ENCODE results near the gene YIPF3. TPM values are rescaled to one million over a fixed set of nuclear protein-coding genes. Genes with fewer than 3 reads are reported as not detected.

The YIPF3 gene
- total and polyA plus RNA-seq, 2 donors (not counting 1 experiment from before 2014, with no cell fraction given) = 64.3 to 92.6 TPM

DNA sequence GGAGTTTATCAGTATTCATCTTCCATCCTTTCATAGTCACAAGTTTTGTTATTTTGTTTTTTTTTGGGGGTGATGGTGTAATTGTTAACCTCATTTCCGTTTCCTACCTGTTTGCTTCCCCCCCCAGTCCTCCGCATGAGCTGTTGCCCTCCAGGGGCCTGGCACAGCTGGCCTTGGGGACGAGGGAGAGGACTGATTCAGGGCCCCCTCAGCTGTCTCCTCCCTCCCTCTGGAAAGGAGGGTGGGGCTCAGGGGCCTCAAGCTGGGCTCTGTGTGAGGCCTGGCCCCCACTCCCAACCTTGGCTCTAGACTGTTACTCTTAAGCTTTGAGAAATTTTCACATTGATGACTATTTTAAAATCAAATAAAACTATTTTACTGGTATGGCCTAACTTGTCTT is 10.6 kb downstream of the YIPF3 start:
- peaks cover 0 to 3% (median 0%) of the 10 kb centered on the region in 3 donors for H3K9me3 ChIP-seq (ENCODE audit: control extremely low read depth in 1 of 3, control insufficient read depth in 2 of 3, insufficient read depth in 1 of 3, low read length in 2 of 3)
- no peaks in the 10 kb centered on the region for H3K9me3 Mint-ChIP-seq (ENCODE audit: insufficient read depth)
- no peak for ATAC-seq (ENCODE audit: low read depth)

DNA sequence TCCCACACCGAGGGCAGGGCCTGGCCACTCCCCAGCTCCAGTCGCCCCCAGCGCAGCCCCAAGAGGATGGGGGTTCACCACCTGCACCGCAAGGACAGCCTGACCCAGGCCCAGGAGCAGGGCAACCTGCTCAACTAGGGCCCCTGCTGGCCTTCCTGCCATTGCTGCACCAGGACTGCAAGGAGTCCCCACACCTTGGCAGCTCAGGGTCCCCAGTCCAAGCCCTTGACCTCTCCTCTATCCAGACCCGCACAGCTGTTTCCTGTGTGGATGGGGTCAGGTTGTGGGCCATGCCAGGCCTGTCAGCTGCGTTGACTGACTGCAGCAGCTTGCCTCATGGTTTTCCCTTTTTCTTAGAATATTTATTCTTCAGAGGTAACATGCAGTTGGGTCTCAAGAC is 11.0 kb downstream of the YIPF3 start:
- H3K27ac Mint-ChIP-seq = no peak overlapping the region

More for the DNA sequence above, 10.6 kb downstream of the YIPF3 start:
- Histone ChIP-seq H4K20me1 (ENCODE audit: control insufficient read depth, insufficient read depth, low read length, poor library complexity, severe bottlenecking) (peaks cover 7% of the 10 kb centered on the region), H3K36me3 (replicated peaks in 1 of 2; ENCODE audit: control extremely low read depth in 1 of 2, control insufficient read depth in 1 of 2, extremely low read depth in 1 of 2, insufficient read depth in 2 of 2, low read length in 1 of 2) (peaks cover 0 to 31% of the 10 kb centered on the region in 2 experiments), H3K79me2 (ENCODE audit: control insufficient read depth, insufficient read depth, low read length) (peaks cover 4% of the 10 kb centered on the region), H3K4me2 (replicated peaks; ENCODE audit: low read depth, low read length, poor library complexity, severe bottlenecking) (no peak overlapping the region), H2AFZ (ENCODE audit: insufficient read depth, low read depth, low read length, poor library complexity, severe bottlenecking) (no peak overlapping the region), H3K27ac (ENCODE audit: low read length in 2 of 2) (no peak overlapping the region), H3K9ac (ENCODE audit: low read length) (no peak overlapping the region), H3K27me3 (replicated peaks in 1 of 4; ENCODE audit: control extremely low read depth in 1 of 4, control insufficient read depth in 3 of 4, insufficient read depth in 4 of 4, low read length in 3 of 4) (peaks cover 0 to 20% (median 8%) of the 10 kb centered on the region in 4 experiments), H3K4me1 (ENCODE audit: control insufficient read depth in 2 of 2, insufficient read depth in 2 of 2, low read length in 2 of 2) (peaks cover 21 to 26% of the 10 kb centered on the region in 2 donors), H3K4me3 (ENCODE audit: control extremely low read depth in 1 of 5, extremely low read depth in 1 of 5, insufficient read depth in 1 of 5, low read depth in 2 of 5, low read length in 4 of 5) (no peak overlapping the region)
- Mint-ChIP-seq H3K27ac (no peak overlapping the region), H3K4me1 (peaks cover 22% of the 10 kb centered on the region), H3K27me3 (peaks cover 10% of the 10 kb centered on the region), H3K4me3 (no peak overlapping the region)
- no CpG with 5 or more reads among the region's 3 CpGs for WGBS (ENCODE audit: insufficient coverage)
- intact Hi-C loops (cut with micrococcal nuclease) = loop anchor here (1.0 to 5.0 kb wide), 7 partner anchors 52 to 604 kb away; partner anchors contain the start of genes DNPH1 and SRF
- ChIA-PET POLR2A (interaction anchor here (1.1 kb wide), 1 partner anchor 29 kb away, joined by 3 read pairs; no protein-coding TSS in a partner anchor), CTCF (interaction anchor here (0.7 to 6.4 kb wide), 31 partner anchors 11 to 590 kb away, joined by 3 to 69 read pairs (median 3); partner anchors contain the start of genes DLK2, DNPH1, POLR1C and TJAP1)
- DNase-seq = no peak
- TF ChIP-seq, protein P1, sequence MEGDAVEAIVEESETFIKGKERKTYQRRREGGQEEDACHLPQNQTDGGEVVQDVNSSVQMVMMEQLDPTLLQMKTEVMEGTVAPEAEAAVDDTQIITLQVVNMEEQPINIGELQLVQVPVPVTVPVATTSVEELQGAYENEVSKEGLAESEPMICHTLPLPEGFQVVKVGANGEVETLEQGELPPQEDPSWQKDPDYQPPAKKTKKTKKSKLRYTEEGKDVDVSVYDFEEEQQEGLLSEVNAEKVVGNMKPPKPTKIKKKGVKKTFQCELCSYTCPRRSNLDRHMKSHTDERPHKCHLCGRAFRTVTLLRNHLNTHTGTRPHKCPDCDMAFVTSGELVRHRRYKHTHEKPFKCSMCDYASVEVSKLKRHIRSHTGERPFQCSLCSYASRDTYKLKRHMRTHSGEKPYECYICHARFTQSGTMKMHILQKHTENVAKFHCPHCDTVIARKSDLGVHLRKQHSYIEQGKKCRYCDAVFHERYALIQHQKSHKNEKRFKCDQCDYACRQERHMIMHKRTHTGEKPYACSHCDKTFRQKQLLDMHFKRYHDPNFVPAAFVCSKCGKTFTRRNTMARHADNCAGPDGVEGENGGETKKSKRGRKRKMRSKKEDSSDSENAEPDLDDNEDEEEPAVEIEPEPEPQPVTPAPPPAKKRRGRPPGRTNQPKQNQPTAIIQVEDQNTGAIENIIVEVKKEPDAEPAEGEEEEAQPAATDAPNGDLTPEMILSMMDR (IDR thresholded peaks at IDR 0.05) = no peak
- TF ChIP-seq EZH2 (IDR thresholded peaks at IDR 0.05; ENCODE audit: borderline replicate concordance, insufficient read depth, low read depth, low read length, poor library complexity, severe bottlenecking) = no peak

More for the DNA sequence above, 11.0 kb downstream of the YIPF3 start:
- Histone ChIP-seq H3K4me2 (replicated peaks; ENCODE audit: low read depth, low read length, poor library complexity, severe bottlenecking) (no peak overlapping the region), H3K4me1 (ENCODE audit: control insufficient read depth in 2 of 2, insufficient read depth in 2 of 2, low read length in 2 of 2) (peaks cover 20 to 24% of the 10 kb centered on the region in 2 donors), H3K9ac (ENCODE audit: low read length) (no peak overlapping the region), H3K9me3 (ENCODE audit: control extremely low read depth in 1 of 3, control insufficient read depth in 2 of 3, insufficient read depth in 1 of 3, low read length in 2 of 3) (peaks cover 0 to 3% (median 0%) of the 10 kb centered on the region in 3 donors), H3K79me2 (ENCODE audit: control insufficient read depth, insufficient read depth, low read length) (peaks cover 3% of the 10 kb centered on the region), H2AFZ (ENCODE audit: insufficient read depth, low read depth, low read length, poor library complexity, severe bottlenecking) (no peak overlapping the region), H3K27ac (ENCODE audit: low read length in 2 of 2) (no peak overlapping the region), H3K36me3 (replicated peaks in 1 of 2; ENCODE audit: control extremely low read depth in 1 of 2, control insufficient read depth in 1 of 2, extremely low read depth in 1 of 2, insufficient read depth in 2 of 2, low read length in 1 of 2) (peaks cover 0 to 31% of the 10 kb centered on the region in 2 experiments), H3K4me3 (ENCODE audit: control extremely low read depth in 1 of 5, extremely low read depth in 1 of 5, insufficient read depth in 1 of 5, low read depth in 2 of 5, low read length in 4 of 5) (no peak overlapping the region), H3K27me3 (replicated peaks in 1 of 4; ENCODE audit: control extremely low read depth in 1 of 4, control insufficient read depth in 3 of 4, insufficient read depth in 4 of 4, low read length in 3 of 4) (peaks cover 0 to 20% (median 8%) of the 10 kb centered on the region in 4 experiments), H4K20me1 (ENCODE audit: control insufficient read depth, insufficient read depth, low read length, poor library complexity, severe bottlenecking) (peaks cover 5% of the 10 kb centered on the region)
- peaks cover 10% of the 10 kb centered on the region for H3K27me3 Mint-ChIP-seq
- no peak overlapping the region for H3K4me3 Mint-ChIP-seq
- ChIA-PET POLR2A (interaction anchor here (1.1 kb wide), 1 partner anchor 29 kb away, joined by 3 read pairs; no protein-coding TSS in a partner anchor), CTCF (interaction anchor here (0.7 to 6.4 kb wide), 24 partner anchors 11 to 590 kb away, joined by 3 to 69 read pairs (median 4); partner anchors contain the start of genes DLK2, DNPH1, POLR1C and TJAP1)
- WGBS (ENCODE audit: insufficient coverage) = 96% methylated on average over 4 of the region's 6 CpGs
- intact Hi-C loops (cut with micrococcal nuclease) = loop anchor here (1.0 to 5.0 kb wide), 7 partner anchors 51 to 603 kb away; partner anchors contain the start of genes DNPH1 and SRF
- peaks cover 22% of the 10 kb centered on the region for H3K4me1 Mint-ChIP-seq
- H3K9me3 Mint-ChIP-seq (ENCODE audit: insufficient read depth) = no peaks in the 10 kb centered on the region
- no peak for ATAC-seq (ENCODE audit: low read depth)
- DNase-seq = no peak
- TF ChIP-seq, protein P1 (IDR thresholded peaks at IDR 0.05) = no peak
- no peak for TF ChIP-seq EZH2 (IDR thresholded peaks at IDR 0.05; ENCODE audit: borderline replicate concordance, insufficient read depth, low read depth, low read length, poor library complexity, severe bottlenecking)

Measured in B cell (primary cell).